GM12874 (cell line): ENCODE data around the gene EMSY.

ENCODE experiments used
- CTCF ChIP-seq: IDR thresholded peaks from 2 replicates; pipeline ENCODE4 v1.5.1; 2011; ENCODE audit warnings: low read depth, mild to moderate bottlenecking, control low read depth, low read length, moderate library complexity; ENCODE audit not compliant: insufficient read depth

EMSY gene

GRCh38 chr11:76602431-76602861 is 157.6 kb downstream of the EMSY start:
- no peak for TF ChIP-seq CTCF
